PC-9 (cell line): ENCODE results near the gene RFWD3. TPM values are rescaled to one million over a fixed set of nuclear protein-coding genes. Genes with fewer than 3 reads are reported as not detected.

Source experiments
- BruUV-seq: library from RNA; stranded (reverse); fragments of 400-500 nt; replicated peaks from 2 replicates; lab custom pipeline; 2021; lab: Mats Ljungman, UMichigan
- CTCF ChIA-PET: fragments of 300-600 bp; sonication (Branson Sonifier 250); formaldehyde crosslinking; loops from one replicate; lab custom pipeline; 2022; ENCODE audit warnings: antibody characterized with exemption; lab: Charles Lee
- POLR2A ChIA-PET: fragments of 300-600 bp; sonication (Branson Sonifier 250); formaldehyde crosslinking; loops from one replicate; lab custom pipeline; 2022; ENCODE audit warnings: antibody characterized with exemption; ENCODE audit not compliant: unreplicated experiment; lab: Charles Lee
- DNase-seq, 2 experiments: peaks; one replicate each; pipeline versions ENCODE4 v3.0.0 to v3.0.0-alpha.2; 2015 to 2022; ENCODE audit warnings: mixed read lengths in 1 of 2
- H2AFZ ChIP-seq: fragments of 200-600 bp; sonication (generic); 2 replicates; pipeline ENCODE4 v1.8.1; 2017; ENCODE audit warnings: antibody characterized with exemption
- H3F3A ChIP-seq: fragments of 200-600 bp; sonication (generic); 2 replicates; pipeline ENCODE4 v1.8.1; 2017; ENCODE audit warnings: antibody characterized with exemption, mild to moderate bottlenecking, low read depth; ENCODE audit not compliant: insufficient read depth
- H3K27ac ChIP-seq: fragments of 200-600 bp; sonication (generic); 2 replicates; pipeline ENCODE4 v1.6.1; 2016; ENCODE audit warnings: mixed run types
- H3K27me3 ChIP-seq: fragments of 200-600 bp; sonication (generic); 2 replicates; pipeline ENCODE4 v1.6.1; 2016; ENCODE audit warnings: low read depth, mixed run types; ENCODE audit not compliant: insufficient read depth
- H3K36me3 ChIP-seq: fragments of 200-600 bp; sonication (generic); 2 replicates; pipeline ENCODE4 v1.6.1; 2016; ENCODE audit warnings: low read depth, mixed run types
- H3K4me1 ChIP-seq: fragments of 200-600 bp; sonication (generic); replicated peaks from 2 replicates; pipeline ENCODE4 v1.6.1; 2016; ENCODE audit warnings: mixed run types; ENCODE audit not compliant: insufficient read depth
- H3K4me2 ChIP-seq: fragments of 200-600 bp; sonication (generic); 2 replicates; pipeline ENCODE4 v1.6.1; 2017; ENCODE audit warnings: mixed run types
- H3K4me3 ChIP-seq: fragments of 200-600 bp; sonication (generic); 2 replicates; pipeline ENCODE4 v1.6.1; 2016; ENCODE audit warnings: mixed run types
- H3K79me2 ChIP-seq: fragments of 200-600 bp; sonication (generic); 2 replicates; pipeline ENCODE4 v1.6.1; 2017; ENCODE audit warnings: low read depth, mixed run types
- H3K9me2 ChIP-seq: fragments of 200-600 bp; sonication (generic); 2 replicates; pipeline ENCODE4 v1.8.1; 2017; ENCODE audit warnings: mild to moderate bottlenecking; ENCODE audit not compliant: insufficient read depth
- H3K9me3 ChIP-seq: fragments of 200-600 bp; sonication (generic); 2 replicates; pipeline ENCODE4 v1.8.1; 2016; ENCODE audit warnings: low read depth; ENCODE audit not compliant: insufficient read depth
- H4K20me1 ChIP-seq: fragments of 200-600 bp; sonication (generic); 2 replicates; pipeline ENCODE4 v1.8.1; 2017; ENCODE audit not compliant: insufficient read depth
- CTCF ChIP-seq: fragments of 200-600 bp; sonication (generic); conservative IDR thresholded peaks from 2 replicates; pipeline ENCODE4 v1.6.1; 2017; ENCODE audit warnings: mixed run types, antibody characterized with exemption, mild to moderate bottlenecking, moderate library complexity
- EZH2 ChIP-seq: fragments of 200-600 bp; sonication (generic); IDR thresholded peaks from 2 replicates; pipeline ENCODE4 v1.8.0; 2017; ENCODE audit warnings: antibody characterized with exemption, low read depth
- intact Hi-C: fragments of 100-400 bp; cut with micrococcal nuclease; formaldehyde crosslinking; loops from one replicate; pipeline ENCODE4 v1.10.0; 2022; ENCODE audit not compliant: unreplicated experiment
- total RNA-seq: library from RNA; stranded (reverse); gene quantifications from 2 replicates; pipeline ENCODE4 v1.2.3, GENCODE V29; 2021

RFWD3 gene
- total RNA-seq, 1 experiment from 2014 or later, result 49.5 TPM

GRCh38 chr16:74699666-74700065 is 33.0 kb upstream of the RFWD3 start:
- ChIA-PET POLR2A (interaction anchor here (0.5 to 1.1 kb wide), 2 partner anchors 10 to 734 kb away, joined by 3 to 4 read pairs; no protein-coding TSS in a partner anchor), CTCF (interaction anchor here (0.5 to 2.4 kb wide), 3 partner anchors 163 to 498 kb away, joined by 3 to 10 read pairs (median 4); no protein-coding TSS in a partner anchor)
- Histone ChIP-seq H3K9me2 (no peaks in the 10 kb centered on the region), H3K9me3 (no peaks in the 10 kb centered on the region), H2AFZ (no peak overlapping the region), H3K36me3 (no peaks in the 10 kb centered on the region), H3K4me2 (peak overlapping the region; percentile 89), H3K79me2 (peaks cover 10% of the 10 kb centered on the region; the same call in 1 of the 2 replicates), H3K27me3 (no peaks in the 10 kb centered on the region), H3F3A (peaks cover 16% of the 10 kb centered on the region; the same call in 1 of the 2 replicates), H3K4me1 (peaks cover 30% of the 10 kb centered on the region), H4K20me1 (no peaks in the 10 kb centered on the region), H3K4me3 (peak overlapping the region; percentile 74), H3K27ac (no peak overlapping the region)
- no TSS peak for BruUV-seq
- no peak for DNase-seq
- no peak for TF ChIP-seq EZH2
- TF ChIP-seq CTCF, result no peak
- intact Hi-C loops, result loop anchor here (10.0 kb wide), 1 partner anchor 295 kb away; the partner anchor contains the start of gene ZNRF1

- H2AFZ ChIP-seq, result no peak overlapping the region
- H3K79me2 ChIP-seq, result peaks cover 10% of the 10 kb centered on the region; the same call in 1 of the 2 replicates
- H3K4me2 ChIP-seq, result peak overlapping the region; percentile 89; the same call in 1 of the 2 replicates
- no peak for TF ChIP-seq CTCF
- TF ChIP-seq EZH2, result no peak
- H3K9me2 ChIP-seq, result no peaks in the 10 kb centered on the region
- no peak overlapping the region for H3K27ac ChIP-seq
- no peak overlapping the region for H3K4me3 ChIP-seq
- peaks cover 16% of the 10 kb centered on the region; the same call in 1 of the 2 replicates for H3F3A ChIP-seq
- ChIA-PET CTCF (no interaction called here), POLR2A (no interaction called here)
- H4K20me1 ChIP-seq, result no peaks in the 10 kb centered on the region
- no TSS peak for BruUV-seq
- H3K36me3 ChIP-seq, result no peaks in the 10 kb centered on the region
- peaks cover 30% of the 10 kb centered on the region for H3K4me1 ChIP-seq
- no peaks in the 10 kb centered on the region for H3K27me3 ChIP-seq
- intact Hi-C loops, result no loop called here
- no peak for DNase-seq
- H3K9me3 ChIP-seq, result no peaks in the 10 kb centered on the region
Measured at GRCh38 chr16:74698222-74698621, 31.5 kb upstream of the RFWD3 start.

GRCh38 chr16:74695450-74696422 is 29.1 kb upstream of the RFWD3 start:
- Histone ChIP-seq H3K4me1 (peaks cover 19% of the 10 kb centered on the region; the same call in 1 of the 2 replicates), H3K9me3 (no peaks in the 10 kb centered on the region), H3F3A (0 out of 2 replicates have a peak, but pooled peaks cover under 1% of the 10 kb centered on the region), H3K9me2 (no peaks in the 10 kb centered on the region), H3K79me2 (peaks cover 10% of the 10 kb centered on the region; the same call in 1 of the 2 replicates), H3K4me3 (peak overlapping the region; percentile 54), H2AFZ (peak overlapping the region; percentile 72), H3K4me2 (peak overlapping the region; percentile 88), H4K20me1 (no peaks in the 10 kb centered on the region), H3K27ac (no peak overlapping the region), H3K36me3 (no peaks in the 10 kb centered on the region), H3K27me3 (no peaks in the 10 kb centered on the region)
- peak; percentile 52 to 77 for DNase-seq
- ChIA-PET CTCF (no interaction called here), POLR2A (interaction anchor here (0.7 kb wide), 1 partner anchor 8 kb away, joined by 5 read pairs; no protein-coding TSS in a partner anchor)
- no peak for TF ChIP-seq CTCF
- no peak for TF ChIP-seq EZH2
- no TSS peak for BruUV-seq
- intact Hi-C loops, result no loop called here
